NT2/D1 (cell line): ENCODE data around the gene POU4F2.

Experiments used
- SUZ12 ChIP-seq: IDR thresholded peaks from 2 replicates; pipeline ENCODE4 v1.6.1; 2011; ENCODE audit not compliant: insufficient read length, insufficient read depth; ENCODE audit errors: extremely low read depth
- ZNF274 ChIP-seq: IDR thresholded peaks from 2 replicates; pipeline ENCODE4 v1.6.1; 2011; ENCODE audit warnings: mild to moderate bottlenecking, low read depth, low read length

DNA sequence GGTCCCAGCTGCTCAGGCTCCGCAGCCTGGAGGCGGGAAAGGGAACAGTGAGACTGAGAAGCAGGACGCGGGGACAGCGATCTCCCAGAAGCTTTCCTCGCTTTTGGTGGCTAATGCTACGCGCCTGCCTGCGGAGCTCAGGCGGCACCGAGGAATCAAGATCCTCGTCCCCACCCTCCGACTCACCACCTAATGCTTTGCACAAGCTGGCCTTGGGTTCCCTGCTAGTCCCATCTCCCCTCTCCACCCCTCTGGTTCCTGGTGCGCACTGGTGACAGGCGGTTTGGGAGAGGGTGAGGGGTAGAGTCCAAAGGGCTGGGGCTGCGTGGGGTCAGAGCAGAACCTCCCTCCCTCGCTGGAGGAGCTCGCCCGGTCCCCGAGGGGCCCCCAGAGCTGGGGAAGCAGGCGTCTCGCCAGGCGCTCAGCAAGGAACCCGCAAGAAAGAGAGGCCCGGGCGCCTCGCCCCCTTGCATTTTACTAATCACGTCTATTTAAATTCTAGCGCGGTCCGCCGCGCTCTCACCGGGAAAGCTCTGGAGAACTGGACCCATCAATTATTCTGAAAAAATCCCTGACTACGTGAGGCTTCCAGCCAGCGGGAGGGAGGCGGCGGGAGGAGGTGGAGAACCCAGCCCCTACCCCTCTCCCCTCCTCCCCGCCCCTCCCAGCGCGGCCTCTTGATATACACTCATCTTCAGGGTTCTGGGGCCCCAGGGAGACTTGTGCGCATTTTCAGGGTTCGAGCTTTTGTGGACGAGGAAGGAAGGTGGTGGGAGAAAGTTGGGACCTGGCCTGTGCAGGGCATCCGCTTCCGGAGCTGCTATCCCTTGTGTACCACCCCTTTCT, 9.1 kb downstream of the POU4F2 start:
- TF ChIP-seq ZNF274 (no peak), SUZ12 (no peak)
